Nephron progenitor cell (in vitro differentiated cells): ENCODE results near the gene ARFGEF2.
A peak's percentile ranks its signal among the peaks of the same experiment; 100 is the strongest.

Experiments used
- DNase-seq: peaks from one replicate; pipeline ENCODE4 v3.0.0; 2021
- H3K27ac Mint-ChIP-seq: 2 replicates; pipeline ENCODE4 v1.8.0; 2021; ENCODE audit warnings: mild to moderate bottlenecking, moderate library complexity, mixed read lengths
- H3K27me3 Mint-ChIP-seq: 2 replicates; pipeline ENCODE4 v1.8.0; 2021; ENCODE audit warnings: mild to moderate bottlenecking, low read depth, mixed read lengths; ENCODE audit not compliant: poor library complexity
- H3K36me3 Mint-ChIP-seq: 2 replicates; pipeline ENCODE4 v1.8.0; 2021; ENCODE audit warnings: low read depth, mixed read lengths
- H3K4me1 Mint-ChIP-seq: 2 replicates; pipeline ENCODE4 v1.8.0; 2021; ENCODE audit warnings: mixed read lengths
- H3K4me3 Mint-ChIP-seq: 2 replicates; pipeline ENCODE4 v1.8.0; 2021; ENCODE audit warnings: mild to moderate bottlenecking, moderate library complexity, mixed read lengths
- H3K9me3 Mint-ChIP-seq: 2 replicates; pipeline ENCODE4 v1.8.0; 2021; ENCODE audit warnings: mild to moderate bottlenecking, moderate library complexity, mixed read lengths
- CTCF ChIP-seq: fragments of 200-600 bp; sonication (generic); IDR thresholded peaks from 2 replicates; pipeline ENCODE4 v1.5.0; 2021; ENCODE audit warnings: antibody characterized with exemption

The ARFGEF2 gene

DNA sequence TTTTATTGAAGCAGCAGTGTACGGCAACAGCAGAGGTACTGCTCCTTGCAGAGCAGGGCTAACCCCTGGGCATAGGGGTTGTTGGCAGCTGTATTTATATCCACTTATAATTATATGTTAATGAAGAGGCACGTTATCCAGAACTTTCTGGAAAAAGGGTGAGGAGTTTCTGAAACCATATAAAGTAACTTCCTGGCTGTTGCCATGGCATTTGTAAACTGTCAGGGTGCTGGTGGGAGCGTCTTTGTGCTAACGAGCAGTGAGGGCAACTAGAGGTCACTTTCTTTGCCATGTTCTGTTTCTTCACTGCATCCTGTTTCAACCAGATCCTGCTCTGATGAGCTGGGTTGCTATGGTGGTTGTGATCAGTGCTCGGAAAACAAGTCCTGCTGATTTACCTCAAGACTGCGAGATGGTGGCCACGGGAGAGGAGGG, 11.1 kb upstream of the ARFGEF2 start:
- no peak for DNase-seq
- Mint-ChIP-seq H3K9me3 (peaks cover 32% of the 10 kb centered on the region), H3K36me3 (peaks cover 8% of the 10 kb centered on the region), H3K4me3 (no peak overlapping the region), H3K27me3 (peaks cover 24% of the 10 kb centered on the region), H3K27ac (no peak overlapping the region), H3K4me1 (no peaks in the 10 kb centered on the region)
- no peak for TF ChIP-seq CTCF

- peaks cover 32% of the 10 kb centered on the region for H3K9me3 Mint-ChIP-seq
- H3K4me1 Mint-ChIP-seq: no peaks in the 10 kb centered on the region
- peaks cover 21% of the 10 kb centered on the region for H3K27me3 Mint-ChIP-seq
- peaks cover 8% of the 10 kb centered on the region for H3K36me3 Mint-ChIP-seq
- DNase-seq: no peak
- H3K4me3 Mint-ChIP-seq: no peak overlapping the region
- H3K27ac Mint-ChIP-seq: no peak overlapping the region
- TF ChIP-seq CTCF: no peak
Observed at GRCh38 chr20:48912065-48912464, 9.4 kb upstream of the ARFGEF2 start.

- Mint-ChIP-seq H3K4me3 (no peak overlapping the region), H3K36me3 (no peaks in the 10 kb centered on the region), H3K27ac (no peak overlapping the region), H3K4me1 (peaks cover 25% of the 10 kb centered on the region), H3K27me3 (peaks cover 3% of the 10 kb centered on the region), H3K9me3 (peaks cover 1% of the 10 kb centered on the region)
- no peak for TF ChIP-seq CTCF
- no peak for DNase-seq
Observed at GRCh38 chr20:48916699-48917098, 4.8 kb upstream of the ARFGEF2 start.

GRCh38 chr20:48919336-48919881, 2.1 kb upstream of the ARFGEF2 start:
- H3K4me3 Mint-ChIP-seq: peak overlapping the region; percentile 93
- DNase-seq: no peak
- no peak for TF ChIP-seq CTCF

GRCh38 chr20:48919882-48920526, 1.5 kb upstream of the ARFGEF2 start:
- no peak for DNase-seq
- Mint-ChIP-seq H3K9me3 (no peaks in the 10 kb centered on the region), H3K36me3 (no peaks in the 10 kb centered on the region), H3K27me3 (no peaks in the 10 kb centered on the region), H3K4me1 (peaks cover 46% of the 10 kb centered on the region), H3K4me3 (peak overlapping the region; percentile 93), H3K27ac (no peak overlapping the region)
- TF ChIP-seq CTCF: no peak

More at GRCh38 chr20:48919336-48919881, 2.1 kb upstream of the ARFGEF2 start:
- H3K27me3 Mint-ChIP-seq: no peaks in the 10 kb centered on the region
- no peaks in the 10 kb centered on the region for H3K36me3 Mint-ChIP-seq
- H3K9me3 Mint-ChIP-seq: no peaks in the 10 kb centered on the region
- no peak overlapping the region for H3K27ac Mint-ChIP-seq
- H3K4me1 Mint-ChIP-seq: peaks cover 46% of the 10 kb centered on the region
